Choroid plexus epithelial cell (primary cell): ENCODE measurements around the gene HABP4.

Experiments
- DNase-seq: peaks from one replicate; pipeline ENCODE4 v3.0.0-alpha.2; 2010; ENCODE audit warnings: low read depth
- H3K4me3 ChIP-seq: 2 replicates; pipeline ENCODE4 v1.5.1; 2011; ENCODE audit warnings: low read depth, mild to moderate bottlenecking, control low read depth, low read length, moderate library complexity
- CTCF ChIP-seq: conservative IDR thresholded peaks from 2 replicates; pipeline ENCODE4 v1.5.1; 2011; ENCODE audit warnings: low read depth, mild to moderate bottlenecking, control low read depth, inconsistent platforms, low read length, moderate library complexity

The HABP4 gene

GRCh38 chr9:96448546-96449170, 1.3 kb upstream of the HABP4 start:
- TF ChIP-seq CTCF: no peak
- DNase-seq: no peak
- H3K4me3 ChIP-seq: no peak overlapping the region

GRCh38 chr9:96449523-96449844, 485 bp upstream of the HABP4 start:
- DNase-seq: no peak
- no peak for TF ChIP-seq CTCF
- peak overlapping the region; percentile 66 for H3K4me3 ChIP-seq

- DNase-seq: peak; percentile 80
- TF ChIP-seq CTCF: no peak
- H3K4me3 ChIP-seq: peak overlapping the region; percentile 77
Measured at GRCh38 chr9:96450613-96451528, 902 bp downstream of the HABP4 start.

- peak; percentile 77 for DNase-seq
- no peak overlapping the region for H3K4me3 ChIP-seq
- peak; percentile 87 for TF ChIP-seq CTCF
Measured at GRCh38 chr9:96453625-96454024, 3.7 kb downstream of the HABP4 start.

- peak; percentile 39 for DNase-seq
- TF ChIP-seq CTCF: no peak
- no peak overlapping the region for H3K4me3 ChIP-seq
Measured at GRCh38 chr9:96457266-96457665, 7.3 kb downstream of the HABP4 start.

- no peak overlapping the region for H3K4me3 ChIP-seq
- DNase-seq: no peak
- TF ChIP-seq CTCF: no peak
Measured at GRCh38 chr9:96458226-96458625, 8.3 kb downstream of the HABP4 start.
